ENCODE measurements around the gene RORB.

RORB gene

GRCh38 chr9:74609671-74610405 lies 112.7 kb downstream of the RORB start:
- no peak for DNase-seq

GRCh38 chr9:74610523-74611061 lies 113.5 kb downstream of the RORB start:
- no peak for DNase-seq

GRCh38 chr9:74630228-74630627 lies 133.1 kb downstream of the RORB start:
- DNase-seq = no peak

GRCh38 chr9:74639112-74639511 lies 142.0 kb downstream of the RORB start:
- no peak for DNase-seq

- DNase-seq = no peak
These were observed 145.2 kb downstream of the RORB start for GRCh38 chr9:74642376-74642775.

DNA sequence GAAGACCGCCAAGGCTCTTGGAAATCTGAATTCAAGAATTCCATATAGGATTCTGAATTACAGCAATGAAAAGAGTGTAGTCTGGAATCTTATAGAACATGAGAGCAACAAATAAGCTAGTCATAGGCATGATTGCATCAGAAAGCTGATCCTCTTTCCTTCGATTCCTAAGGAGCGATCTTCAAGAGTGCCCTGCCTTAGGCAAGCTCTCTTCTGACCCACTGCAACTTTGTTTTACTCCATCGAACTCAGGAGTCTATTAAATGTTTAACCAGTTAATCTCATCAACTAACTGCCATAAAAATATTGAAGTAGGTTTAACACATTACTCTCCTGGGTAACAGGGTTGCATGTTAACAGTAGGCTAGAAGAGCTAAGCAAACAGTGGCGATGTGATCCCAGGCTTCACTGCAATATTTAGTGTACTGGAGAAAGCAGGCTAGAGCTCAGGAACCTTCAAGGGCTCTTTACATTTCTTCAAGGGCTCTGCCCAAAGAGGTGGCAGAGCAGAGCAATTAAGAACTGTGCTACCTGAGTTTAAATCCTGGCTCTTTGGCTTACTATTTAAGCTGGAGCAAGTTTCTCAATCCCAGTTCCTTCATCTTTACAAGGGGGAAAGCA lies 146.3 kb downstream of the RORB start:
- no peak for DNase-seq

DNA sequence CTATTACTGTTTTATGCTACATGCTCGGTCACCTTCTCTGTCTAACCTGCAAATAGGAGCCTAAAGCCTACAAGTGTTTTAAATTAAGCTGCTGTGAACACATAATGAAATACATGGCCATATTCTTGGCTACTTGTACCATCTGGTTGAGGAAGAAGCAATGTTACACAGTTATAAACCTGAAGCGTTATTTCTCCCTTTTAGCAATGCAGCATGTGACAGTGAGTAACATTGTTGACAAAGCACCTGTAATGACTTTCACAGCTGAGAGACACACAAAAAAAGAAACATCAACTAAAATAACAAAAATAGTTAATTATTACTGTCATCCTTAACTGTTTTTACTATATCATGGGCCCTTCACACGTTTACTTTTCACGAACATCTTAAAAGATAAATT lies 146.9 kb downstream of the RORB start:
- DNase-seq = no peak

GRCh38 chr9:74645007-74645639 lies 148.0 kb downstream of the RORB start:
- DNase-seq = no peak

- no peak for DNase-seq
These were observed 156.4 kb downstream of the RORB start for GRCh38 chr9:74653410-74654080.

- no peak for DNase-seq
These were observed 165.5 kb downstream of the RORB start for GRCh38 chr9:74662674-74663073.

GRCh38 chr9:74663439-74663838 lies 166.3 kb downstream of the RORB start:
- no peak for DNase-seq

DNA sequence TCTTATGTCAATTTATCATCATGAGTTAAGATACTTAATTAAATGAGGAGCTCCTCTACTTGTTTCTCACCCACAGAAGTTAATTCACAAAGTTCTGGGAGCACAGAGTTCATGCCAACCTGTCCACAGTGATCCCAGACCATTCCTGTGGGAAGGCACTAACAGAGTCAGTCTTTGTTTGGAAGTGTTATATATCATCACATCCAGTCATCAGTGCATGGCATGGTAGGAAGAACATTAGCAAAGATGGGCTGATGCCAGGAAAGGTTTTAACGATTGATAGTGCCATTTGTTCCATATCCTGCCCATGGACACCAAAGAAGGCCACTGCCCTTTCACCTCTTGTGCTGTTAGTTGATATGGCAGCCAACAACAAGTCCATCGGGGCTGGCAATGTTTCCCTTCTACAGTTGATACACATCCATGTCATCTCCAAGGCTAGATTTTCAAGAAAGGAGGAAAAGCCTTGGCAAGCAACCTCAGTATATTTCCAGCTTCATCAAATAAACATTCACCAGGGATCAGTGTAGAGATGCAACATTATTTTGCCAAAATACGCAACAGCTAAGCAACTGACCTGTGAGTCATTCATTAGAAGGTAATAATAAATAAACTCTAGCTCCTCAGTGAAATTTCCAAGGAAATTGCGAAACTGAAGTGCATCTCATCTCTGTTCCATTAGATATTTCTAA lies 169.6 kb downstream of the RORB start:
- DNase-seq = no peak

- DNase-seq = no peak
These were observed 175.1 kb downstream of the RORB start for GRCh38 chr9:74672237-74672636.

DNA sequence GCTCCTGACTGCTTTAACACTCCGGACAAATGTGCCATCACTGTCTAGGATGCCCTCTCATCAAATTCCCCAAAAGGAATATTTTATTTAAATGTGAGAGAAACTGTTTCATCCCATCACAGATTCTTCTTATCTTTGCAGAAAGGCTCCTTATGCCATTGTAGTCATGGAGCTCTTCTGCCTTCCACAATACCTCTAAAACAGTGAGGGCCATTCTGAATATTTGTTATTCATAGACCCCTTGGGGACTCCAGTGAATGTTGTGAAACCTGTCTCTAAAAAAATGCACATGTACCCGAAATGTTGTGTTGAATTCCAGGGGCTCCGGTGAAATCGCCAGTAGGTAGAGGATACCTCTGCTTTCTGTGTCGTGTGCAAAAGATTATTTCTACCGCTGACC lies 176.9 kb downstream of the RORB start:
- no peak for DNase-seq

GRCh38 chr9:74681906-74682305 lies 184.8 kb downstream of the RORB start:
- no peak for DNase-seq

- DNase-seq = no peak
These were observed 186.2 kb downstream of the RORB start for GRCh38 chr9:74683322-74683721.

GRCh38 chr9:74691058-74691457 lies 193.9 kb downstream of the RORB start:
- DNase-seq = no peak

DNA sequence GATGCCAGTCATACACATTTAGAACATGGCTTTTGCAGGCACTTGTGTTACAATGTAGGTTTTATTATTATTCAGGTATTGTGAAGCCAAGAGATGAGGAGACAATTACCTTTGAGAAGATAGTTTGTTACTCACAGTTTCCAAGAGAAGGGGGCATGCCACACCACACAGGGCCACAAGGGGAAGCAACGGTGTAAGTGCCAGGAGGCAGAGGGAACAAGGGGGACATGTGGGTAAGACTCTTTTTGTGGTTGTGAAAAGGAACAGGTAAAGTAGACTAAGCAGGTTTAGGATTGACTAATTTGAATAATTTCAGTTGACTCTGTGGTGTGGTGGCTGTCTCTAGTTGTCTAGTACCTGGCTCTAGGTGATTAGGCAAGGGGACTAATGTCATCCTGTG lies 199.4 kb downstream of the RORB start:
- no peak for DNase-seq

- no peak for DNase-seq
These were observed 200.4 kb downstream of the RORB start for GRCh38 chr9:74697535-74697934.

DNA sequence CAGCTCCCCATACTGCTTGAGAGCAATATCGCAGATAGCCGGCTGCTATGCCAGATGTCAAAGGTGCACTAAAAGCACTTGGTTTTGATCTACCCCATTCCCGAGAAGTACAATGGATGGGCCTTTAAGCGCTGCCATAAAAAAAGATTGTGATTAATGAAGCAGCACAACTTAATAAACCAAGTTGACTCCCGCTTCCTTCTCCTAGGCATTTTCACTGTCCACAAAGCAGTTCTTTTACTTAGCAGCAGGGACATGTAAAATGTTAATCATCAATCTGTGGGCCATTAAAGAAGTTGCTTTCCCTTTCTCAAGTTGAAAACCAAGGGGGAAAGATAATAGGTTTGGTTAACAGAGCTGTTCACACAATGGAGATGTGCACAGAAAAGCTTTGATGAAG lies 214.2 kb downstream of the RORB start:
- no peak for DNase-seq

- DNase-seq = no peak
These were observed 221.6 kb downstream of the RORB start for GRCh38 chr9:74718709-74719108.

- no peak for DNase-seq
These were observed 222.2 kb downstream of the RORB start for GRCh38 chr9:74719306-74719705.
